HEK293 (cell line): ENCODE results near the gene SSTR5.
A peak's percentile ranks its signal among the peaks of the same experiment; 100 is the strongest.

Experiments used
- CTCF ChIA-PET: fragments of 350-600 bp; formaldehyde crosslinking; extraction: SDS; loops from one replicate; lab custom pipeline; 2021; ENCODE audit warnings: antibody characterized with exemption; lab: Yijun Ruan, JAX
- POLR2A ChIA-PET: fragments of 300-600 bp; formaldehyde crosslinking; extraction: SDS; loops from one replicate; lab custom pipeline; 2020; ENCODE audit warnings: antibody characterized with exemption, inconsistent platforms; lab: Yijun Ruan, JAX
- H3K27ac ChIP-seq: fragments of 200-500 bp; sonication (Bioruptor generic); 2 replicates; pipeline ENCODE4 v1.5.1; 2014; ENCODE audit warnings: low read depth, low read length, control low read depth, inconsistent platforms; ENCODE audit errors: extremely low read depth
- H3K36me3 ChIP-seq, 2 experiments: fragments of 200-500 bp in 1 of 2; sonication (Bioruptor generic) in 1 of 2; 1 replicate in 1 of 2; 2 replicates in 1 of 2; pipeline ENCODE4 v1.5.1; 2014 to 2017; ENCODE audit warnings: inconsistent platforms in 2 of 2, low read length in 2 of 2; ENCODE audit not compliant: control insufficient read depth in 2 of 2, insufficient read depth in 1 of 2
- H3K4me1 ChIP-seq: fragments of 200-500 bp; sonication (Bioruptor generic); 2 replicates; pipeline ENCODE4 v1.5.1; 2014; ENCODE audit warnings: mild to moderate bottlenecking, low read length, inconsistent platforms; ENCODE audit not compliant: control insufficient read depth, insufficient read depth
- H3K4me3 ChIP-seq: 2 replicates; pipeline ENCODE4 v1.5.1; 2011; ENCODE audit warnings: low read depth, mild to moderate bottlenecking, control low read depth, low read length, moderate library complexity
- H3K9me3 ChIP-seq: fragments of 200-500 bp; sonication (Bioruptor generic); 2 replicates; pipeline ENCODE4 v1.5.1; 2014; ENCODE audit warnings: low read depth, low read length, inconsistent platforms; ENCODE audit not compliant: control insufficient read depth, insufficient read depth
- BCL11B ChIP-seq: fragments of 450-650 bp; formaldehyde crosslinking; IDR thresholded peaks from 2 replicates; pipeline ENCODE4 v1.5.1; 2016; ENCODE audit warnings: low read depth, missing biosample characterization, missing genetic modification characterization
- RBAK ChIP-seq: fragments of 450-650 bp; formaldehyde crosslinking; IDR thresholded peaks from 2 replicates; pipeline ENCODE4 v1.5.1; 2016; ENCODE audit warnings: missing biosample characterization, missing genetic modification characterization
- SCRT2 ChIP-seq: fragments of 450-650 bp; formaldehyde crosslinking; IDR thresholded peaks from 2 replicates; pipeline ENCODE4 v1.5.1; 2016; ENCODE audit warnings: missing biosample characterization, missing genetic modification characterization
- SP3 ChIP-seq: fragments of 450-650 bp; formaldehyde crosslinking; IDR thresholded peaks from 2 replicates; pipeline ENCODE4 v1.5.1; 2016; ENCODE audit warnings: missing biosample characterization, missing genetic modification characterization
- TRIM28 ChIP-seq: IDR thresholded peaks from 2 replicates; pipeline ENCODE4 v1.6.1; 2011; ENCODE audit warnings: low read length, control low read depth, borderline replicate concordance
- TSHZ1 ChIP-seq: fragments of 450-650 bp; formaldehyde crosslinking; IDR thresholded peaks from 2 replicates; pipeline ENCODE4 v1.5.1; 2016; ENCODE audit warnings: missing biosample characterization, missing genetic modification characterization, borderline replicate concordance
- ZBTB49 ChIP-seq: fragments of 450-650 bp; formaldehyde crosslinking; IDR thresholded peaks from 2 replicates; pipeline ENCODE4 v1.5.1; 2016; ENCODE audit warnings: missing biosample characterization, missing genetic modification characterization, low read depth
- ZNF148 ChIP-seq: fragments of 450-650 bp; formaldehyde crosslinking; IDR thresholded peaks from 2 replicates; pipeline ENCODE4 v1.5.0; 2017; ENCODE audit warnings: missing biosample characterization, missing genetic modification characterization, borderline replicate concordance
- ZNF335 ChIP-seq: fragments of 450-650 bp; formaldehyde crosslinking; conservative IDR thresholded peaks from 2 replicates; pipeline ENCODE4 v1.5.1; 2016; ENCODE audit warnings: missing biosample characterization, missing genetic modification characterization
- ZNF521 ChIP-seq: fragments of 450-650 bp; formaldehyde crosslinking; IDR thresholded peaks from 2 replicates; pipeline ENCODE4 v1.5.1; 2017; ENCODE audit warnings: missing biosample characterization, mild to moderate bottlenecking, missing genetic modification characterization
- ZNF560 ChIP-seq: fragments of 450-650 bp; formaldehyde crosslinking; IDR thresholded peaks from 2 replicates; pipeline ENCODE4 v1.5.1; 2017; ENCODE audit warnings: missing biosample characterization, missing genetic modification characterization, borderline replicate concordance
- ZNF600 ChIP-seq: fragments of 450-650 bp; formaldehyde crosslinking; IDR thresholded peaks from 2 replicates; pipeline ENCODE4 v1.5.1; 2016; ENCODE audit warnings: missing biosample characterization, missing genetic modification characterization
- ZNF610 ChIP-seq: fragments of 450-650 bp; formaldehyde crosslinking; IDR thresholded peaks from 2 replicates; pipeline ENCODE4 v1.5.1; 2016; ENCODE audit warnings: missing biosample characterization, missing genetic modification characterization, borderline replicate concordance
- ZNF658 ChIP-seq: fragments of 450-650 bp; formaldehyde crosslinking; IDR thresholded peaks from 2 replicates; pipeline ENCODE4; 2016; ENCODE audit warnings: missing biosample characterization, missing genetic modification characterization

SSTR5 gene

GRCh38 chr16:1042049-1042744, 30.4 kb upstream of the SSTR5 start:
- POLR2A ChIA-PET: no interaction called here
- Histone ChIP-seq H3K4me3 (no peak overlapping the region), H3K9me3 (no peaks in the 10 kb centered on the region), H3K4me1 (no peaks in the 10 kb centered on the region), H3K27ac (no peak overlapping the region), H3K36me3 (no peaks in the 10 kb centered on the region)
- CTCF ChIA-PET: interaction anchor here (0.6 kb wide), 1 partner anchor 216 kb away, joined by 3 read pairs; no protein-coding TSS in a partner anchor
- TF ChIP-seq ZNF610 (tag by site-specific recombination) (no peak), TRIM28 (peak; percentile 5; the same call in 1 of the 2 replicates), ZBTB49 (tag by site-specific recombination) (no peak), SP3 (tag by site-specific recombination) (no peak), ZNF335 (tag by site-specific recombination) (no peak), ZNF521 (tag by site-specific recombination) (no peak), ZNF148 (tag by site-specific recombination) (no peak), SCRT2 (no peak)

DNA sequence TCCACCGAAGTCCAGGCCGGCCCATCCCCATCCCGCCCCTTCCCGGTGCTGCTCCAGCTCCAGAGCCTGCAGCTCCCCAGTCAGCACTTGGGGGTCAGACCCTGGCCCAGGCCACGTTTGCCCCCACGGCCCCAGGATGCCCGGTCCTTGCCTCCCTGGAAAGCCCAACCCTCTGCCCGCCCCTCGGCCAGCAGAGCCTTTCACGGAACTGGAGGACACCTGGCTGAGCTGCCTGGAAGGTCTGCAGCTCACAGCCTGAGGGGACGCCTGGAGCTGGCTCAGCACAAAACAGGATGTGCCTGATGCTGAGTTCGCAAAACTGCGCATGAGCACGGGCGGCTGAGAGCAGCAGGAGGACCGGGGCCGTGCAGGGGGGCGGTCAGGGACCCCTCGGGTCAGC, 29.7 kb upstream of the SSTR5 start:
- Histone ChIP-seq H3K4me3 (no peak overlapping the region), H3K27ac (no peak overlapping the region), H3K4me1 (no peaks in the 10 kb centered on the region), H3K36me3 (no peaks in the 10 kb centered on the region), H3K9me3 (no peaks in the 10 kb centered on the region)
- TF ChIP-seq RBAK (tag by site-specific recombination) (no peak), ZNF600 (peak; percentile 74; the same call in 1 of the 2 replicates), TSHZ1 (tag by site-specific recombination) (no peak)
- CTCF ChIA-PET: interaction anchor here (0.6 kb wide), 1 partner anchor 217 kb away, joined by 3 read pairs; no protein-coding TSS in a partner anchor
- POLR2A ChIA-PET: no interaction called here

DNA sequence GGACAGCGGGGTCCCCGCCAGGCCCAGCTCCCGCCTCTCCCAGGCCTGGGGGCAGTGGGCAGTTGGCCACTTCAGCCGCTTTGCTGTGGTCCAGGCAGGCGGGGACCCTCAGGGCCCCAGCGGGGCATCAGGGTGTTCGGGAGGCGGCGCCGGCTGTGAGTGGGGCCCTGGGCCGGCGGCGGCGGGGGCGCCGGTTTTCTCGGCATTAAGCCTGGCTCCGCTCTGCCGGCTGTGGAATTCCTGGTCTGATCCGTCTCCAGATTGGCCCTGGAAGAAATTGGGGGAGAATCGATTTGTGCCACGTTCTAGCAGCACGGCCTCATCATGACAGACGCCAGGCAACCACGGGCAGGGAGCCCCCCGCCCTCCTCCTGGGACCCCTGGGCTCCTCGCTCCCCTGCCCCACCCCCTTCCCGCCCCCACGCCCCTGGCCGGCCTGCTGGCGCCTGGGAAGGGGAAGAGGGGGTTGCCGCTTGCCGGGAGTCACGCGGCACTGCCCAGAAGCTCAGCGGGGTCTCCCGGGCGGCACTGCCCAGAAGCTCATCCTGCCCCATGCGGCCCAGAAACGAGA, 28.6 kb upstream of the SSTR5 start:
- H3K4me1 ChIP-seq: no peaks in the 10 kb centered on the region
- no peaks in the 10 kb centered on the region for H3K9me3 ChIP-seq
- ChIA-PET POLR2A (no interaction called here), CTCF (no interaction called here)
- no peaks in the 10 kb centered on the region for H3K36me3 ChIP-seq
- no peak overlapping the region for H3K27ac ChIP-seq
- no peak overlapping the region for H3K4me3 ChIP-seq
- TF ChIP-seq ZNF658 (tag by site-specific recombination) (no peak), ZNF560 (tag by site-specific recombination) (0 out of 2 replicates have a peak, but pooled peaks have one; percentile 9), BCL11B (tag by site-specific recombination) (0 out of 2 replicates have a peak, but pooled peaks have one; percentile 26)
